GM18867 (cell line): ENCODE results near the gene MIAT.

ENCODE experiments used
- ATAC-seq: cut with Tn5 transposase; IDR thresholded peaks from one replicate; pipeline ENCODE4 v1.9.1; 2021; ENCODE audit warnings: mild to moderate bottlenecking, moderate library complexity; ENCODE audit not compliant: unreplicated experiment

Gene MIAT

GRCh38 chr22:26724414-26724813 is 67.0 kb downstream of the MIAT start:
- no peak for ATAC-seq

GRCh38 chr22:26725012-26725676 is 67.8 kb downstream of the MIAT start:
- no peak for ATAC-seq
